GM23338 (cell line): ENCODE measurements around the gene SLC9C1. TPM values are rescaled to one million over a fixed set of nuclear protein-coding genes. Genes with fewer than 3 reads are reported as not detected.
"Not testable (repeated sequence)": the region's sequence is repeated elsewhere in the genome, so short reads cannot be mapped to it uniquely, and the experiment has no call there.

Experiments
- ATAC-seq: fragments of 200-7000 bp; cut with Tn5 transposase; 3 replicates; pipeline ENCODE4 v1.9.1; 2020
- DNase-seq: peaks from one replicate; pipeline ENCODE4 v3.0.0-alpha.2; 2015; ENCODE audit warnings: low spot score
- H2AFZ ChIP-seq: fragments of 200-600 bp; sonication (generic); 2 replicates; pipeline ENCODE4 v1.8.0; 2016; ENCODE audit warnings: antibody characterized with exemption, mild to moderate bottlenecking, moderate library complexity
- H3F3A ChIP-seq: fragments of 200-600 bp; sonication (generic); replicated peaks from 2 replicates; pipeline ENCODE4 v1.8.0; 2017; ENCODE audit warnings: antibody characterized with exemption, mixed run types, low read depth
- H3K27ac ChIP-seq: fragments of 200-600 bp; sonication (generic); 2 replicates; pipeline ENCODE4 v1.6.1; 2016; ENCODE audit warnings: low read depth
- H3K27me3 ChIP-seq: fragments of 200-600 bp; sonication (generic); 2 replicates; pipeline ENCODE4 v1.8.0; 2016; ENCODE audit warnings: mild to moderate bottlenecking, mixed run types, moderate library complexity; ENCODE audit not compliant: insufficient read depth
- H3K36me3 ChIP-seq: fragments of 200-600 bp; sonication (generic); 2 replicates; pipeline ENCODE4 v1.8.0; 2016; ENCODE audit warnings: mild to moderate bottlenecking; ENCODE audit not compliant: insufficient read depth
- H3K4me1 ChIP-seq: fragments of 200-600 bp; sonication (generic); 2 replicates; pipeline ENCODE4 v1.8.0; 2016; ENCODE audit warnings: mild to moderate bottlenecking, moderate library complexity; ENCODE audit not compliant: insufficient read depth
- H3K4me2 ChIP-seq: fragments of 200-600 bp; sonication (generic); 2 replicates; pipeline ENCODE4 v1.7.1; 2017; ENCODE audit warnings: mixed run types
- H3K4me3 ChIP-seq: fragments of 200-600 bp; sonication (generic); 2 replicates; pipeline ENCODE4 v1.6.1; 2016; ENCODE audit warnings: mixed run types
- H3K79me2 ChIP-seq: fragments of 200-600 bp; sonication (generic); replicated peaks from 2 replicates; pipeline ENCODE4 v1.8.0; 2017; ENCODE audit warnings: mild to moderate bottlenecking; ENCODE audit not compliant: insufficient read depth
- H3K9me2 ChIP-seq: fragments of 200-600 bp; sonication (generic); 2 replicates; pipeline ENCODE4 v1.8.0; 2017; ENCODE audit not compliant: insufficient read depth
- H4K20me1 ChIP-seq: fragments of 200-600 bp; sonication (generic); replicated peaks from 2 replicates; pipeline ENCODE4 v1.8.0; 2017; ENCODE audit warnings: mild to moderate bottlenecking; ENCODE audit not compliant: insufficient read depth
- H3K27ac Mint-ChIP-seq: 2 replicates; pipeline ENCODE4 v1.8.0; 2020; ENCODE audit warnings: inconsistent platforms, mild to moderate bottlenecking, moderate library complexity, mixed read lengths
- H3K27me3 Mint-ChIP-seq: 3 replicates; pipeline ENCODE4 v1.8.0; 2022; ENCODE audit warnings: low read depth, mild to moderate bottlenecking, moderate library complexity, mixed read lengths, inconsistent platforms; ENCODE audit not compliant: insufficient read depth, poor library complexity
- H3K36me3 Mint-ChIP-seq: 3 replicates; pipeline ENCODE4 v1.8.0; 2021; ENCODE audit warnings: low read depth, mild to moderate bottlenecking, inconsistent platforms, moderate library complexity, mixed read lengths
- H3K4me1 Mint-ChIP-seq: 3 replicates; pipeline ENCODE4 v1.8.0; 2020; ENCODE audit warnings: mild to moderate bottlenecking, inconsistent platforms, mixed read lengths
- H3K4me3 Mint-ChIP-seq: 3 replicates; pipeline ENCODE4 v1.8.0; 2021; ENCODE audit warnings: moderate library complexity, mild to moderate bottlenecking, inconsistent platforms, mixed read lengths
- H3K9me3 Mint-ChIP-seq: 3 replicates; pipeline ENCODE4 v1.8.0; 2020; ENCODE audit warnings: moderate library complexity, mild to moderate bottlenecking, inconsistent platforms, mixed read lengths
- EZH2 ChIP-seq: fragments of 200-600 bp; sonication (generic); IDR thresholded peaks from one replicate; pipeline ENCODE4 v1.8.0; 2017; ENCODE audit warnings: antibody characterized with exemption, mild to moderate bottlenecking, low read depth; ENCODE audit not compliant: unreplicated experiment
- EZH2phosphoT487 ChIP-seq: fragments of 200-600 bp; sonication (generic); IDR thresholded peaks from one replicate; pipeline ENCODE4 v1.8.1; 2018; ENCODE audit warnings: antibody characterized with exemption; ENCODE audit not compliant: unreplicated experiment
- NANOG ChIP-seq: IDR thresholded peaks from 2 replicates; pipeline ENCODE4 v1.6.1; 2016; ENCODE audit warnings: antibody characterized with exemption, borderline replicate concordance
- POLR2AphosphoS5 ChIP-seq: IDR thresholded peaks from 2 replicates; pipeline ENCODE4 v1.6.1; 2016; ENCODE audit warnings: antibody characterized with exemption, low read depth
- STAT1 ChIP-seq: IDR thresholded peaks from one replicate; pipeline ENCODE4 v1.6.1; 2016; ENCODE audit warnings: antibody characterized with exemption; ENCODE audit not compliant: unreplicated experiment
- ZNF114 ChIP-seq: fragments of 250-450 bp; sonication (Bioruptor Pico); IDR thresholded peaks from 2 replicates; pipeline ENCODE4 v1.5.0; 2020; ENCODE audit warnings: mild to moderate bottlenecking, moderate library complexity
- ZNF331 ChIP-seq: fragments of 250-450 bp; sonication (Bioruptor Pico); IDR thresholded peaks from 2 replicates; pipeline ENCODE4 v1.5.0; 2020; ENCODE audit warnings: low read depth, mild to moderate bottlenecking, moderate library complexity
- polyA plus RNA-seq: library from polyadenylated mRNA; unstranded; fragments of >200 nt; fragmentation: Nextera tagmentation; extraction: Ambion mirVana; gene quantifications from 2 replicates; pipeline ENCODE4 v1.2.1, GENCODE V29; 2016
- total RNA-seq: library from RNA; depleted of rRNA; stranded (reverse); fragments of >200 nt; shearing (Covaris generic); gene quantifications from 2 replicates; pipeline ENCODE4 v1.2.3, GENCODE V29; 2014
- TF ChIP-seq, protein P1 (sequence below): IDR thresholded peaks from 2 replicates; pipeline ENCODE4 v1.6.1; 2016; ENCODE audit warnings: antibody characterized with exemption
- TF ChIP-seq, protein P2 (sequence below): IDR thresholded peaks from one replicate; pipeline ENCODE4 v1.6.1; 2018; ENCODE audit warnings: antibody characterized with exemption; ENCODE audit not compliant: unreplicated experiment
- TF ChIP-seq, protein P3 (sequence below), 2 experiments: fragments of 200-600 bp in 1 of 2; sonication (generic) in 1 of 2; conservative IDR thresholded peaks; 2 replicates each; pipeline versions ENCODE4 v1.5.1 to v1.6.1; 2016 to 2017; ENCODE audit warnings: antibody characterized with exemption in 2 of 2, low read depth in 2 of 2, mild to moderate bottlenecking in 2 of 2, moderate library complexity in 1 of 2

SLC9C1 gene
- total and polyA plus RNA-seq, 2 experiments from 2014 or later, result 0.97 to 1.8 TPM

DNA sequence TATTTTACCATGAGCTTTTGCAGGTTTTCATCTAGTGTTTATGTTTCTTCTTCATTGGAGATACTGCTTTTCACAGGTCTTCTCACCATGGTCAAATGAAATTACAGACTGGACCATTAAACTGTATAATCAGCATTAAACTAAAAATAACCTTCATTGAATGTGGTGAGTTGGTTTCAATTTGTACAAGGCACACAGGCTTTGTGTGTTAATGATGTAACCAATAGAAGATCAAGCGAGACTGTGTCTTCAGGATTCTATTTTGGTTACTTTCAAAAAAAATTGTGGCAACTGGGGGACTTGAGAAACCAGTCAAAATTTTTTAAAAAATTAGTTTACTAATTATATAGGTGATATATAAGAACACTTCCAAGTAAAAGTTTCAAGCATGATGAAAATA is 106.7 kb downstream of the SLC9C1 start:
- no peak overlapping the region for H3K27ac ChIP-seq
- no peak overlapping the region for H3K4me3 ChIP-seq
- H3K36me3 ChIP-seq, result no peaks in the 10 kb centered on the region
- Mint-ChIP-seq H3K27me3 (peaks cover 3% of the 10 kb centered on the region), H3K36me3 (peaks cover 6% of the 10 kb centered on the region; the same call in 1 of the 3 replicates), H3K9me3 (peaks cover 8% of the 10 kb centered on the region), H3K27ac (no peak overlapping the region), H3K4me3 (no peak overlapping the region), H3K4me1 (peaks cover 8% of the 10 kb centered on the region)
- H3K9me2 ChIP-seq, result 0 out of 2 replicates have a peak, but pooled peaks cover 6% of the 10 kb centered on the region
- DNase-seq (no peak), ATAC-seq (no peak)
- no peak overlapping the region for H3K4me2 ChIP-seq
- no peaks in the 10 kb centered on the region for H3F3A ChIP-seq
- no peak for TF ChIP-seq ZNF114 (CRISPR knock-in tag)
- TF ChIP-seq, protein P1, sequence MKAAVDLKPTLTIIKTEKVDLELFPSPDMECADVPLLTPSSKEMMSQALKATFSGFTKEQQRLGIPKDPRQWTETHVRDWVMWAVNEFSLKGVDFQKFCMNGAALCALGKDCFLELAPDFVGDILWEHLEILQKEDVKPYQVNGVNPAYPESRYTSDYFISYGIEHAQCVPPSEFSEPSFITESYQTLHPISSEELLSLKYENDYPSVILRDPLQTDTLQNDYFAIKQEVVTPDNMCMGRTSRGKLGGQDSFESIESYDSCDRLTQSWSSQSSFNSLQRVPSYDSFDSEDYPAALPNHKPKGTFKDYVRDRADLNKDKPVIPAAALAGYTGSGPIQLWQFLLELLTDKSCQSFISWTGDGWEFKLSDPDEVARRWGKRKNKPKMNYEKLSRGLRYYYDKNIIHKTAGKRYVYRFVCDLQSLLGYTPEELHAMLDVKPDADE, result no peak
- no peak for TF ChIP-seq EZH2
- no peak for TF ChIP-seq EZH2phosphoT487
- TF ChIP-seq ZNF331 (CRISPR knock-in tag), result no peak
- TF ChIP-seq, protein P2, sequence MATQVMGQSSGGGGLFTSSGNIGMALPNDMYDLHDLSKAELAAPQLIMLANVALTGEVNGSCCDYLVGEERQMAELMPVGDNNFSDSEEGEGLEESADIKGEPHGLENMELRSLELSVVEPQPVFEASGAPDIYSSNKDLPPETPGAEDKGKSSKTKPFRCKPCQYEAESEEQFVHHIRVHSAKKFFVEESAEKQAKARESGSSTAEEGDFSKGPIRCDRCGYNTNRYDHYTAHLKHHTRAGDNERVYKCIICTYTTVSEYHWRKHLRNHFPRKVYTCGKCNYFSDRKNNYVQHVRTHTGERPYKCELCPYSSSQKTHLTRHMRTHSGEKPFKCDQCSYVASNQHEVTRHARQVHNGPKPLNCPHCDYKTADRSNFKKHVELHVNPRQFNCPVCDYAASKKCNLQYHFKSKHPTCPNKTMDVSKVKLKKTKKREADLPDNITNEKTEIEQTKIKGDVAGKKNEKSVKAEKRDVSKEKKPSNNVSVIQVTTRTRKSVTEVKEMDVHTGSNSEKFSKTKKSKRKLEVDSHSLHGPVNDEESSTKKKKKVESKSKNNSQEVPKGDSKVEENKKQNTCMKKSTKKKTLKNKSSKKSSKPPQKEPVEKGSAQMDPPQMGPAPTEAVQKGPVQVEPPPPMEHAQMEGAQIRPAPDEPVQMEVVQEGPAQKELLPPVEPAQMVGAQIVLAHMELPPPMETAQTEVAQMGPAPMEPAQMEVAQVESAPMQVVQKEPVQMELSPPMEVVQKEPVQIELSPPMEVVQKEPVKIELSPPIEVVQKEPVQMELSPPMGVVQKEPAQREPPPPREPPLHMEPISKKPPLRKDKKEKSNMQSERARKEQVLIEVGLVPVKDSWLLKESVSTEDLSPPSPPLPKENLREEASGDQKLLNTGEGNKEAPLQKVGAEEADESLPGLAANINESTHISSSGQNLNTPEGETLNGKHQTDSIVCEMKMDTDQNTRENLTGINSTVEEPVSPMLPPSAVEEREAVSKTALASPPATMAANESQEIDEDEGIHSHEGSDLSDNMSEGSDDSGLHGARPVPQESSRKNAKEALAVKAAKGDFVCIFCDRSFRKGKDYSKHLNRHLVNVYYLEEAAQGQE, result no peak
- TF ChIP-seq STAT1, result no peak
- no peak for TF ChIP-seq POLR2AphosphoS5
- TF ChIP-seq NANOG, result no peak
- no peaks in the 10 kb centered on the region for H4K20me1 ChIP-seq
- peaks cover 6% of the 10 kb centered on the region for H3K4me1 ChIP-seq
- no peaks in the 10 kb centered on the region for H3K79me2 ChIP-seq
- no peaks in the 10 kb centered on the region for H3K27me3 ChIP-seq
- no peak overlapping the region for H2AFZ ChIP-seq

DNA sequence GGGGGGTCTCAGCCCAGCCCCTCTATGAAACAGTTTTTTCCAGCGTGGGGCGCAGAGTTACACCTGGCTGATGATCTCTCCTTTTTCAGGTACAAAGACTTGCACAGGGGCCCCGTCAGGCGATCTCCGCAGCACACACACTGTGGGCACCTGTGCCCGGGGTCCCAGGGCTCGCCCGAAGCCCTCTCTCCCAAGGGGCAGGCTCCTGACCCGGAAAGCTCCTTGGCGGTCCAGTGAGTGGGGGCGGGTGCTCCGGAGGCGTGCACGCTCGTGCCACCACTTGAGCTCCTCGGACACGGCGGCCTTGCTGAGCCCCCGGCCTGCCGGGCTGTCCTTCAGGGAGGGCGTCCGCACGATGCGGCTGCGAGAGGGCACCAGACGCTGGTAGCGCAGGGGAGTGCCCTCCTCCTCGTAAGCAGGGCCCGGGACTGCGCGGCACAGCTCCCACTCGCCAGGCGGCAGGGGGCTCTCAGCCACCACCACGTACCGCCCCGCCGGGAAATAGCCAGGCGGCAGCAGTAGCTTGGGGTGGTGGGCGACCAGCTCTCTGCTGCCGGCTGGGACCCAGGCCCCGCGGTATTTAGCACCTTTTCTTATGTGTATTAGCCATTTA is 108.5 kb downstream of the SLC9C1 start:
- ATAC-seq (peak; percentile 98), DNase-seq (peak; percentile 63)
- H3K27ac ChIP-seq, H3K36me3 Mint-ChIP-seq, H3K27me3 ChIP-seq, H3K4me1 ChIP-seq, H3K36me3 ChIP-seq, H3K27ac Mint-ChIP-seq, H4K20me1 ChIP-seq, H3K79me2 ChIP-seq, H3K4me1 Mint-ChIP-seq, H3K27me3 Mint-ChIP-seq, H3K9me2 ChIP-seq, H3F3A ChIP-seq, H3K9me3 Mint-ChIP-seq: not testable (repeated sequence)
- TF ChIP-seq, protein P3, sequence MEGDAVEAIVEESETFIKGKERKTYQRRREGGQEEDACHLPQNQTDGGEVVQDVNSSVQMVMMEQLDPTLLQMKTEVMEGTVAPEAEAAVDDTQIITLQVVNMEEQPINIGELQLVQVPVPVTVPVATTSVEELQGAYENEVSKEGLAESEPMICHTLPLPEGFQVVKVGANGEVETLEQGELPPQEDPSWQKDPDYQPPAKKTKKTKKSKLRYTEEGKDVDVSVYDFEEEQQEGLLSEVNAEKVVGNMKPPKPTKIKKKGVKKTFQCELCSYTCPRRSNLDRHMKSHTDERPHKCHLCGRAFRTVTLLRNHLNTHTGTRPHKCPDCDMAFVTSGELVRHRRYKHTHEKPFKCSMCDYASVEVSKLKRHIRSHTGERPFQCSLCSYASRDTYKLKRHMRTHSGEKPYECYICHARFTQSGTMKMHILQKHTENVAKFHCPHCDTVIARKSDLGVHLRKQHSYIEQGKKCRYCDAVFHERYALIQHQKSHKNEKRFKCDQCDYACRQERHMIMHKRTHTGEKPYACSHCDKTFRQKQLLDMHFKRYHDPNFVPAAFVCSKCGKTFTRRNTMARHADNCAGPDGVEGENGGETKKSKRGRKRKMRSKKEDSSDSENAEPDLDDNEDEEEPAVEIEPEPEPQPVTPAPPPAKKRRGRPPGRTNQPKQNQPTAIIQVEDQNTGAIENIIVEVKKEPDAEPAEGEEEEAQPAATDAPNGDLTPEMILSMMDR (conservative IDR thresholded peaks at IDR 0.05; ENCODE audit: low read depth in 2 of 2), result peak in 1 of 2 experiments; percentile 42; a peak in 2 of 4 replicates
- peak overlapping the region; percentile 52 for H3K4me3 ChIP-seq
- H2AFZ ChIP-seq, result peak overlapping the region; percentile 80; the same call in 1 of the 2 replicates
- H3K4me2 ChIP-seq, result peak overlapping the region; percentile 77
- peak overlapping the region; percentile 68 for H3K4me3 Mint-ChIP-seq
